Measurements from ENCODE around the gene CHERP. TPM values are rescaled to one million over a fixed set of nuclear protein-coding genes. Genes with fewer than 3 reads are reported as not detected.
"Not testable (repeated sequence)": the region's sequence is repeated elsewhere in the genome, so short reads cannot be mapped to it uniquely, and the experiment has no call there.

CHERP gene
- total and polyA plus RNA-seq, 2 donors (not counting 1 experiment from before 2014, with no cell fraction given): 2.4 to 6.1 TPM

GRCh38 chr19:16516923-16517610 is 25.2 kb downstream of the CHERP start:
- Histone ChIP-seq H3K4me2 (ENCODE audit: extremely low read depth, insufficient read depth, low read length) (no peak overlapping the region), H3K27ac (ENCODE audit: insufficient read depth, low read length) (no peak overlapping the region), H3K4me3 (replicated peaks in 1 of 4; ENCODE audit: control extremely low read depth in 1 of 4, insufficient read depth in 1 of 4, low read depth in 3 of 4, low read length in 4 of 4) (no peak overlapping the region)

GRCh38 chr19:16516381-16516780 is 25.9 kb downstream of the CHERP start:
- no peak overlapping the region for H3K9ac ChIP-seq (ENCODE audit: insufficient read depth, low read length)
- no peak overlapping the region for H3K4me2 ChIP-seq (ENCODE audit: extremely low read depth, insufficient read depth, low read length)
- TF ChIP-seq EZH2 (IDR thresholded peaks at IDR 0.05; ENCODE audit: low read length, missing control alignments) (no peak), CTCF (conservative IDR thresholded peaks at IDR 0.05 in 1 of 2, IDR thresholded peaks at IDR 0.05 in 1 of 2; ENCODE audit: low read depth in 1 of 2, low read length in 2 of 2) (no peak)
- no peaks in the 10 kb centered on the region for H3K79me2 ChIP-seq (ENCODE audit: control insufficient read depth, insufficient read depth, low read length)
- H4K20me1 ChIP-seq (ENCODE audit: control insufficient read depth, extremely low read depth, insufficient read depth, low read length): no peaks in the 10 kb centered on the region
- H3K4me1 ChIP-seq (ENCODE audit: control insufficient read depth, extremely low read depth, insufficient read depth, low read length): no peaks in the 10 kb centered on the region
- DNase-seq (ENCODE audit: low read depth in 2 of 2): no peak
- H3K36me3 ChIP-seq (ENCODE audit: control insufficient read depth, insufficient read depth, low read length): peaks cover 28% of the 10 kb centered on the region
- H2AFZ ChIP-seq (ENCODE audit: low read length): no peak overlapping the region
- no peaks in the 10 kb centered on the region for H3K9me3 ChIP-seq (ENCODE audit: control insufficient read depth, insufficient read depth, low read depth, low read length)
- no peak overlapping the region for H3K27ac ChIP-seq (ENCODE audit: insufficient read depth, low read length)
- no peak overlapping the region for H3K4me3 ChIP-seq (replicated peaks in 1 of 4; ENCODE audit: control extremely low read depth in 1 of 4, insufficient read depth in 1 of 4, low read depth in 3 of 4, low read length in 4 of 4)
- H3K27me3 ChIP-seq (ENCODE audit: control insufficient read depth, insufficient read depth, low read length): no peaks in the 10 kb centered on the region

More at GRCh38 chr19:16516923-16517610, 25.2 kb downstream of the CHERP start:
- no peak overlapping the region for H3K9ac ChIP-seq (ENCODE audit: insufficient read depth, low read length)
- H3K36me3 ChIP-seq (ENCODE audit: control insufficient read depth, insufficient read depth, low read length): peaks cover 35% of the 10 kb centered on the region
- no peak for TF ChIP-seq CTCF (conservative IDR thresholded peaks at IDR 0.05 in 1 of 2, IDR thresholded peaks at IDR 0.05 in 1 of 2; ENCODE audit: low read depth in 1 of 2, low read length in 2 of 2)
- no peak for TF ChIP-seq EZH2 (IDR thresholded peaks at IDR 0.05; ENCODE audit: low read length, missing control alignments)
- H3K79me2 ChIP-seq (ENCODE audit: control insufficient read depth, insufficient read depth, low read length): no peaks in the 10 kb centered on the region
- H2AFZ ChIP-seq (ENCODE audit: low read length): no peak overlapping the region
- no peaks in the 10 kb centered on the region for H3K4me1 ChIP-seq (ENCODE audit: control insufficient read depth, extremely low read depth, insufficient read depth, low read length)
- no peaks in the 10 kb centered on the region for H3K27me3 ChIP-seq (ENCODE audit: control insufficient read depth, insufficient read depth, low read length)
- no peaks in the 10 kb centered on the region for H4K20me1 ChIP-seq (ENCODE audit: control insufficient read depth, extremely low read depth, insufficient read depth, low read length)
- no peaks in the 10 kb centered on the region for H3K9me3 ChIP-seq (ENCODE audit: control insufficient read depth, insufficient read depth, low read depth, low read length)
- DNase-seq (ENCODE audit: low read depth in 2 of 2): no peak

- H3K9me3 ChIP-seq (ENCODE audit: control insufficient read depth, insufficient read depth, low read depth, low read length): no peaks in the 10 kb centered on the region
- H4K20me1 ChIP-seq (ENCODE audit: control insufficient read depth, extremely low read depth, insufficient read depth, low read length): no peaks in the 10 kb centered on the region
- no peaks in the 10 kb centered on the region for H3K27me3 ChIP-seq (ENCODE audit: control insufficient read depth, insufficient read depth, low read length)
- TF ChIP-seq EZH2 (IDR thresholded peaks at IDR 0.05; ENCODE audit: low read length, missing control alignments): no peak
- TF ChIP-seq CTCF (conservative IDR thresholded peaks at IDR 0.05 in 1 of 2, IDR thresholded peaks at IDR 0.05 in 1 of 2; ENCODE audit: low read depth in 1 of 2, low read length in 2 of 2): no peak
- peaks cover 14% of the 10 kb centered on the region for H3K36me3 ChIP-seq (ENCODE audit: control insufficient read depth, insufficient read depth, low read length)
- H3K9ac ChIP-seq (ENCODE audit: insufficient read depth, low read length): no peak overlapping the region
- no peak overlapping the region for H3K4me3 ChIP-seq (replicated peaks in 1 of 4; ENCODE audit: control extremely low read depth in 1 of 4, insufficient read depth in 1 of 4, low read depth in 3 of 4, low read length in 4 of 4)
- no peaks in the 10 kb centered on the region for H3K79me2 ChIP-seq (ENCODE audit: control insufficient read depth, insufficient read depth, low read length)
- no peak overlapping the region for H3K27ac ChIP-seq (ENCODE audit: insufficient read depth, low read length)
- DNase-seq (ENCODE audit: low read depth in 2 of 2): no peak
- no peak overlapping the region for H3K4me2 ChIP-seq (ENCODE audit: extremely low read depth, insufficient read depth, low read length)
- H3K4me1 ChIP-seq (ENCODE audit: control insufficient read depth, extremely low read depth, insufficient read depth, low read length): no peaks in the 10 kb centered on the region
- no peak overlapping the region for H2AFZ ChIP-seq (ENCODE audit: low read length)
Observed at GRCh38 chr19:16514383-16515019, 27.7 kb downstream of the CHERP start.

GRCh38 chr19:16512611-16513010 is 29.6 kb downstream of the CHERP start:
- H3K4me3 ChIP-seq (replicated peaks in 1 of 4; ENCODE audit: control extremely low read depth in 1 of 4, insufficient read depth in 1 of 4, low read depth in 3 of 4, low read length in 4 of 4); H3K9ac ChIP-seq (ENCODE audit: insufficient read depth, low read length); H3K79me2 ChIP-seq (ENCODE audit: control insufficient read depth, insufficient read depth, low read length); H2AFZ ChIP-seq (ENCODE audit: low read length); H4K20me1 ChIP-seq (ENCODE audit: control insufficient read depth, extremely low read depth, insufficient read depth, low read length); H3K9me3 ChIP-seq (ENCODE audit: control insufficient read depth, insufficient read depth, low read depth, low read length); H3K36me3 ChIP-seq (ENCODE audit: control insufficient read depth, insufficient read depth, low read length); H3K4me2 ChIP-seq (ENCODE audit: extremely low read depth, insufficient read depth, low read length); DNase-seq (ENCODE audit: low read depth in 2 of 2); H3K4me1 ChIP-seq (ENCODE audit: control insufficient read depth, extremely low read depth, insufficient read depth, low read length); H3K27ac ChIP-seq (ENCODE audit: insufficient read depth, low read length); H3K27me3 ChIP-seq (ENCODE audit: control insufficient read depth, insufficient read depth, low read length): not testable (repeated sequence)
